ENCODE results near the gene CIB4.
"Not testable (repeated sequence)": the region's sequence is repeated elsewhere in the genome, so short reads cannot be mapped to it uniquely, and the experiment has no call there.

CIB4 gene

DNA sequence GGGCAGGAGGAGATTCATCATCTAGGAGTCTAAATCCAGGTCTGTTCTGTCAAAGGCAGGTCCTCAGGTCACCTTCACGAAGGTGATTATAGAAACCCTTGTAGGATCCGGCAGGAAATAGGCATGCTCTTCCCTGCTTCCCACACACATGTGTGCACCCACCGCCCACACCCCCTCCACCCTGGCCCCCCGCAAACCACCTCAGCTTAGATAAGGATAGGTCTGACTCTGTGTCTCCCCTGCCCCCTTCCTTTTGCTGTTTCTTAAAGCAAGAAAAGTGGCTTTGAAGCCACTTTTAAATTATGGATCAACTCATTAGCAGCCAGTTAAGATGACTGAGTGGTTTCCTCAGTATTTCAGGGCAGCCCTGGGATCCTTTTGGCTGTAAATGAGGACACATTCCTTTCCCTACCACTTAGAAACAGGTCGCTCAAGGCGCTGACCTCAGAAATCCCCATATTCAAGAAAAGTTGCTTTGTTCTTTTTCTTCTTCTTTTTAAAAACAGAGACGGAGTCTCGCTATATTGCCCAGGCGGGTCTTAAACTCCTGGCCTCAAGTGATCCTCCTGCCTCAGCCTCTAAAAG is 14.5 kb upstream of the CIB4 start:
- H3K4me3 ChIP-seq (ENCODE audit: control insufficient read depth, low read depth, low read length), result no peak overlapping the region
- TF ChIP-seq, protein P1, sequence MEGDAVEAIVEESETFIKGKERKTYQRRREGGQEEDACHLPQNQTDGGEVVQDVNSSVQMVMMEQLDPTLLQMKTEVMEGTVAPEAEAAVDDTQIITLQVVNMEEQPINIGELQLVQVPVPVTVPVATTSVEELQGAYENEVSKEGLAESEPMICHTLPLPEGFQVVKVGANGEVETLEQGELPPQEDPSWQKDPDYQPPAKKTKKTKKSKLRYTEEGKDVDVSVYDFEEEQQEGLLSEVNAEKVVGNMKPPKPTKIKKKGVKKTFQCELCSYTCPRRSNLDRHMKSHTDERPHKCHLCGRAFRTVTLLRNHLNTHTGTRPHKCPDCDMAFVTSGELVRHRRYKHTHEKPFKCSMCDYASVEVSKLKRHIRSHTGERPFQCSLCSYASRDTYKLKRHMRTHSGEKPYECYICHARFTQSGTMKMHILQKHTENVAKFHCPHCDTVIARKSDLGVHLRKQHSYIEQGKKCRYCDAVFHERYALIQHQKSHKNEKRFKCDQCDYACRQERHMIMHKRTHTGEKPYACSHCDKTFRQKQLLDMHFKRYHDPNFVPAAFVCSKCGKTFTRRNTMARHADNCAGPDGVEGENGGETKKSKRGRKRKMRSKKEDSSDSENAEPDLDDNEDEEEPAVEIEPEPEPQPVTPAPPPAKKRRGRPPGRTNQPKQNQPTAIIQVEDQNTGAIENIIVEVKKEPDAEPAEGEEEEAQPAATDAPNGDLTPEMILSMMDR (IDR thresholded peaks at IDR 0.05; ENCODE audit: control insufficient read depth, insufficient read depth, low read depth, low read length, missing control alignments), result no peak
- no peak for DNase-seq (ENCODE audit: low read depth)

DNA sequence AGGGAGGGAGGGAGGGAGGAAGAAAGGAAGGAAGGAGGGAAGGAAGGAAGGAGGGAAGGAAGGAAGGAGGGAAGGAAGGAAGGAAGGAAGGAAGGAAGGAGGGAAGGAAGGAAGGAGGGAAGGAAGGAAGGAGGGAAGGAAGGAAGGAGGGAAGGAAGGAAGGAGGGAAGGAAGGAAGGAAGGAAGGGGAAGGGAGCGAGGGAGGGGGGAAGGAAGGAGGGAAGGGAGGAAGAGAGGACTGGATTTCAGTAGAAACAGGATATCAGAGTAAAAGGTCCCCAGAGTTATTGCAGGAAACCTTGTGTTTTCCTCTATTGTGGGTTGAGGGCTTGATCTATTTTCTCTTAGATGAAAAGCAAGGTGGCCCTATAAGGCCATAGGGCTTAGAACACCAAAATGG is 14.0 kb upstream of the CIB4 start:
- DNase-seq (ENCODE audit: low read depth); H3K4me3 ChIP-seq (ENCODE audit: control insufficient read depth, low read depth, low read length): not testable (repeated sequence)

DNA sequence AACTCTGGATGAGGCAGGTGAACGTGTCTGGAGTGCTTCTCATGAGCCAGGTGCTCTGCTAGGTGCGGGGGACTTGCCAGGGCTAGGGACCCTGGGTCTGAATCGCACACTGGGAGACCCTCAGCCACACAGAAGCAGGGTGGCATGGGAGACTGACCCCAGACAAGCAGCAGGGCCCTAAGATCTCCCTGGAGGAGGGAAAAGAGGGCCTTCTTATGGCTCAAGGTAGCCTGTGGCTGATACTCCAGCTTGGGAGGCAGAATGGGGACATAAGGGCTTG is 12.8 kb upstream of the CIB4 start:
- no peak overlapping the region for H3K4me3 ChIP-seq (ENCODE audit: control insufficient read depth, low read depth, low read length)
- no peak for DNase-seq (ENCODE audit: low read depth)
- TF ChIP-seq, protein P1 (IDR thresholded peaks at IDR 0.05; ENCODE audit: control insufficient read depth, insufficient read depth, low read depth, low read length, missing control alignments), result no peak

DNA sequence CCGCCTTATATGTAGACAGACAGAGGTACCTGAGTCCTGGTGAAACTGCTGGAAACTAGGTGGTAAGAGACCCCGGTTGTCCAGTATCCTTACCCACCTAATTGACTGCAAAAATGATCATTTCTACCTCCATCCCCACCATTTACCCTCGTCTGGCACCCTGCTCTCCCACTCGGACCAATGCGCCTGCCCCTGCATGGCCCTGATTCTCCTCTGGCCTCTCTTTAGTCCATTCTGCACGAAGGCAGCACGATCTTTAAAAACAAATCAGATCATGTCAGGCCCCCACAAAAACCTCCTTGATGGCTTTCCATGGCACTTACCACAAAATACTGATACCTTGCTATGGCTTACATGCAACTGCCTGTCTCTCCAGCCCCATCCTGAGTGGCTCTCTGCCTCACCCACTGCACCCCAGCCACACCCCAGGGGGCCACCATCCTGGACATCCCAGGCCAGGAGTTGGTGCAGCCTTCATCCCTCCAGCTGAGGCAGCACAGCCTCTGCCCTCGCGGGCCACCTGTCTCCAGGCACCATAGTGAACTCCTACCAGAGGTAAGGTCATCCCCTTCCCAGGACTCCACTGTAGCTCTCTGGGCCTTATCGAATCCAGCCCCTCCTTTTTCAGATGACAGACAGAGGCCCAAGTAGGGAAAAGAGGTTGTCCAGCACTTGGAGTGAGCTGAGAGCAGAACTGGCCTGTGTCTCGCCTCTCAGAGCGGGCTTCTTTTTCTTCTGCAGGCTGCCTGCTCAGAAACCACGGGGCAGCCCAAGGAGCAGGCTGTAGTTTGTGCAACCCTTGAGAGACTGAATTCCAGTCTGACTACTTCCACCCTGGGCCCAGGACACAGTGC is 12.3 kb upstream of the CIB4 start:
- TF ChIP-seq, protein P1 (IDR thresholded peaks at IDR 0.05; ENCODE audit: control insufficient read depth, insufficient read depth, low read depth, low read length, missing control alignments), result no peak
- no peak for DNase-seq (ENCODE audit: low read depth)
- no peak overlapping the region for H3K4me3 ChIP-seq (ENCODE audit: control insufficient read depth, low read depth, low read length)

DNA sequence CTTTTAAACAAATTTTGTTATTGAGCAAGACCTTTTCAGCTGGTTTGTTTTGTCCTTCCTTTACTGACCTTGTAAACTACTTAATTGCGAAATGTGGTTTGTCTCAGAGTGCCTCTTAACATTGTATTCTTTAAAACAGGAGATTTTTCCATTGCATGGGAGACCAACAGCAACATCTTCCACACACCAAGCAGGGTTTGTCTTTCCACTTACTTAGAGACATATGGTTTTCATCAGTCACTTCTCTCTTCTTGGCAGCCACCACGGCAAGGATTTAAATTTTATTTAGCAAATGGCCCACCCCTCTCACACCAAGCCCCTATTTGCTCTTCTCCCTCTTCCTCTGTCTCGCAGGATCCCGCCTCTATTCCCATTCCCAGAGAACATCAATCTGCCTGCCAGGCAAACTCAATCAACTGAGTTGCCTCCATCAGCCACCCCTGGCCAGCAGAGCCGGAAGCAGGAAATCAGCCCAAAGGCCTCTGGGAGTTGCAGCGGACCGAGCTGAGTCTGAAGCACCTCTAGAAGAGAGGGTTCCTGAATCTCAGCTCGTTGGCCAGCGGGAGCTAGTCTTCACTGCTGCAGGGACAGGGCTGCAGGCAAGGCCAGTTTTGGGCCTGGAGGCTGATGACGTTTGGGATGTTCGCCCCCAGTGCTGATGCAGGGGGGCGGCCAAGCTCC is 11.3 kb upstream of the CIB4 start:
- DNase-seq (ENCODE audit: low read depth), result peak; percentile 83
- TF ChIP-seq, protein P1 (IDR thresholded peaks at IDR 0.05; ENCODE audit: control insufficient read depth, insufficient read depth, low read depth, low read length, missing control alignments), result no peak
- H3K4me3 ChIP-seq (ENCODE audit: control insufficient read depth, low read depth, low read length), result no peak overlapping the region

GRCh38 chr2:26651799-26652198 is 10.6 kb upstream of the CIB4 start:
- TF ChIP-seq, protein P1 (IDR thresholded peaks at IDR 0.05; ENCODE audit: control insufficient read depth, insufficient read depth, low read depth, low read length, missing control alignments), result no peak
- no peak for DNase-seq (ENCODE audit: low read depth)
- no peak overlapping the region for H3K4me3 ChIP-seq (ENCODE audit: control insufficient read depth, low read depth, low read length)

DNA sequence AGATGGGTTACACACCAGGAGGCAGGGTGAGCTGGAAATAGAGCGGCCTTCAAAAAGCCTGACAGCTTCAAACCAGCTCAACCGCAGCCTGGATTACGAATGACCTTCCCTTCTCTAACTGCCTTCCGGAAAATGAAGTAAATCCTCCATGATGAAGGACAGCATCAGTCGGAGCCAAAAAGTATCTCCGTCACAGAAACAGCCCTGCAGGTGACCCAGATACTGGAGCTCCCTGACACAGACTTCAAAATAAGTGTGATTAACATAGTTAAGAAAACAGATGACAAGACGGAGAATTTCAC is 10.3 kb upstream of the CIB4 start:
- DNase-seq (ENCODE audit: low read depth), result no peak
- H3K4me3 ChIP-seq (ENCODE audit: control insufficient read depth, low read depth, low read length), result no peak overlapping the region
- TF ChIP-seq, protein P1 (IDR thresholded peaks at IDR 0.05; ENCODE audit: control insufficient read depth, insufficient read depth, low read depth, low read length, missing control alignments), result no peak
